Naive B cell (primary cell): ENCODE data around the gene GRM5. TPM values are rescaled to one million over a fixed set of nuclear protein-coding genes. Genes with fewer than 3 reads are reported as not detected.
"Not testable (repeated sequence)": the region's sequence is repeated elsewhere in the genome, so short reads cannot be mapped to it uniquely, and the experiment has no call there.

ENCODE experiments used
- ATAC-seq, 2 donors: fragments of 150-1000 bp; cut with Tn5 transposase; 2 replicates each; pipeline ENCODE4 v1.10.0; 2021; ENCODE audit warnings: low read depth in 2 of 2, mild to moderate bottlenecking in 2 of 2, moderate library complexity in 2 of 2
- DNase-seq: peaks from one replicate; pipeline ENCODE4 v3.0.0; 2022
- H3K27ac Mint-ChIP-seq, 6 donors: one replicate each; pipeline ENCODE4 v1.8.0; 2020 to 2022; ENCODE audit warnings: mild to moderate bottlenecking in 6 of 6, mixed read lengths in 6 of 6, moderate library complexity in 5 of 6, inconsistent platforms in 2 of 6
- H3K27me3 Mint-ChIP-seq, 3 donors: one replicate each; pipeline ENCODE4 v1.8.0; 2021 to 2022; ENCODE audit warnings: mixed read lengths in 3 of 3, mild to moderate bottlenecking in 1 of 3
- H3K36me3 Mint-ChIP-seq, 2 donors: one replicate each; pipeline ENCODE4 v1.8.0; 2020 to 2022; ENCODE audit warnings: mixed read lengths in 2 of 2, inconsistent platforms in 1 of 2, mild to moderate bottlenecking in 1 of 2
- H3K4me1 Mint-ChIP-seq, 3 donors: one replicate each; pipeline ENCODE4 v1.8.0; 2020 to 2022; ENCODE audit warnings: mixed read lengths in 3 of 3, inconsistent platforms in 1 of 3, mild to moderate bottlenecking in 1 of 3, moderate library complexity in 1 of 3
- H3K4me3 Mint-ChIP-seq, 8 donors: one replicate each; pipeline ENCODE4 v1.8.0; 2020 to 2022; ENCODE audit warnings: mild to moderate bottlenecking in 8 of 8, mixed read lengths in 8 of 8, moderate library complexity in 8 of 8, inconsistent platforms in 2 of 8
- H3K9me3 Mint-ChIP-seq, 7 donors: one replicate each; pipeline ENCODE4 v1.8.0; 2020 to 2022; ENCODE audit warnings: mixed read lengths in 7 of 7, mild to moderate bottlenecking in 5 of 7, inconsistent platforms in 2 of 7, moderate library complexity in 1 of 7
- polyA plus RNA-seq, 6 donors: library from polyadenylated mRNA; unstranded; fragments of 300-500 nt; fragmentation: Illumina TruSeq; gene quantifications; one replicate each; pipeline ENCODE4 v1.2.3, GENCODE V29; 2021; ENCODE audit warnings: low read depth in 6 of 6

GRM5 gene
- polyA plus RNA-seq, 6 donors from 2014 or later: not detected

- not testable (repeated sequence) for H3K36me3 Mint-ChIP-seq, H3K4me3 Mint-ChIP-seq, H3K4me1 Mint-ChIP-seq, DNase-seq, ATAC-seq, H3K27ac Mint-ChIP-seq, H3K27me3 Mint-ChIP-seq
- peaks cover 0 to 14% (median 1%) of the 10 kb centered on the region in 7 donors for H3K9me3 Mint-ChIP-seq
Measured at GRCh38 chr11:88947843-88948572, 117.8 kb downstream of the GRM5 start.

- H3K4me3 Mint-ChIP-seq, ATAC-seq, H3K4me1 Mint-ChIP-seq, H3K36me3 Mint-ChIP-seq, H3K27ac Mint-ChIP-seq, H3K27me3 Mint-ChIP-seq, H3K9me3 Mint-ChIP-seq, DNase-seq: not testable (repeated sequence)
Measured at GRCh38 chr11:88929665-88930064, 136.1 kb downstream of the GRM5 start.

GRCh38 chr11:88917065-88917464 lies 148.7 kb downstream of the GRM5 start:
- not testable (repeated sequence) for H3K4me3 Mint-ChIP-seq, H3K4me1 Mint-ChIP-seq, H3K27me3 Mint-ChIP-seq, ATAC-seq, DNase-seq, H3K36me3 Mint-ChIP-seq, H3K27ac Mint-ChIP-seq
- peaks cover 0 to 11% (median 3%) of the 10 kb centered on the region in 7 donors for H3K9me3 Mint-ChIP-seq

- DNase-seq (no peak), ATAC-seq (no peak)
- no peaks in the 10 kb centered on the region for H3K27me3 Mint-ChIP-seq
- no peak overlapping the region for H3K27ac Mint-ChIP-seq
- H3K9me3 Mint-ChIP-seq: peaks cover 0 to 11% (median 0%) of the 10 kb centered on the region in 7 donors
- H3K4me1 Mint-ChIP-seq: no peaks in the 10 kb centered on the region
- no peaks in the 10 kb centered on the region for H3K36me3 Mint-ChIP-seq
- no peak overlapping the region for H3K4me3 Mint-ChIP-seq
Measured at GRCh38 chr11:88909500-88909899, 156.3 kb downstream of the GRM5 start.

- ATAC-seq, H3K36me3 Mint-ChIP-seq, DNase-seq, H3K9me3 Mint-ChIP-seq, H3K27me3 Mint-ChIP-seq, H3K4me3 Mint-ChIP-seq, H3K4me1 Mint-ChIP-seq, H3K27ac Mint-ChIP-seq: not testable (repeated sequence)
Measured at GRCh38 chr11:88901436-88901835, 164.3 kb downstream of the GRM5 start.

- not testable (repeated sequence) for ATAC-seq, H3K4me3 Mint-ChIP-seq, DNase-seq
Measured at GRCh38 chr11:88888855-88889254, 176.9 kb downstream of the GRM5 start.

GRCh38 chr11:88886796-88887195 lies 179.0 kb downstream of the GRM5 start:
- no peaks in the 10 kb centered on the region for H3K27me3 Mint-ChIP-seq
- peaks cover 0 to 52% (median 19%) of the 10 kb centered on the region in 7 donors for H3K9me3 Mint-ChIP-seq
- DNase-seq: no peak
- ATAC-seq: no peak
- H3K4me1 Mint-ChIP-seq: no peaks in the 10 kb centered on the region
- H3K27ac Mint-ChIP-seq: peak overlapping the region in 1 of 6 donors; percentile 75
- no peak overlapping the region for H3K4me3 Mint-ChIP-seq
- no peaks in the 10 kb centered on the region for H3K36me3 Mint-ChIP-seq

More at GRCh38 chr11:88888855-88889254, 176.9 kb downstream of the GRM5 start:
- H3K27me3 Mint-ChIP-seq, H3K4me1 Mint-ChIP-seq, H3K36me3 Mint-ChIP-seq, H3K27ac Mint-ChIP-seq: not testable (repeated sequence)
- peaks cover 0 to 46% (median 17%) of the 10 kb centered on the region in 7 donors for H3K9me3 Mint-ChIP-seq

GRCh38 chr11:88882800-88883199 lies 183.0 kb downstream of the GRM5 start:
- not testable (repeated sequence) for H3K27ac Mint-ChIP-seq, DNase-seq, H3K27me3 Mint-ChIP-seq, H3K4me3 Mint-ChIP-seq, ATAC-seq, H3K4me1 Mint-ChIP-seq, H3K36me3 Mint-ChIP-seq
- peaks cover 0 to 43% (median 17%) of the 10 kb centered on the region in 7 donors for H3K9me3 Mint-ChIP-seq

GRCh38 chr11:88861618-88862017 lies 204.2 kb downstream of the GRM5 start:
- H3K27me3 Mint-ChIP-seq: no peaks in the 10 kb centered on the region
- H3K9me3 Mint-ChIP-seq: peaks cover 0 to 8% (median 1%) of the 10 kb centered on the region in 7 donors
- no peaks in the 10 kb centered on the region for H3K36me3 Mint-ChIP-seq
- H3K27ac Mint-ChIP-seq: no peak overlapping the region
- no peak for ATAC-seq
- no peak for DNase-seq
- H3K4me3 Mint-ChIP-seq: no peak overlapping the region
- no peaks in the 10 kb centered on the region for H3K4me1 Mint-ChIP-seq

- H3K9me3 Mint-ChIP-seq, H3K4me1 Mint-ChIP-seq, H3K27ac Mint-ChIP-seq, DNase-seq, ATAC-seq, H3K4me3 Mint-ChIP-seq, H3K36me3 Mint-ChIP-seq, H3K27me3 Mint-ChIP-seq: not testable (repeated sequence)
Measured at GRCh38 chr11:88860431-88860830, 205.4 kb downstream of the GRM5 start.

GRCh38 chr11:88853963-88854362 lies 211.8 kb downstream of the GRM5 start:
- DNase-seq, H3K27me3 Mint-ChIP-seq, H3K4me1 Mint-ChIP-seq, H3K9me3 Mint-ChIP-seq, H3K27ac Mint-ChIP-seq, H3K4me3 Mint-ChIP-seq, H3K36me3 Mint-ChIP-seq, ATAC-seq: not testable (repeated sequence)

GRCh38 chr11:88851547-88851946 lies 214.2 kb downstream of the GRM5 start:
- H3K27me3 Mint-ChIP-seq, H3K27ac Mint-ChIP-seq, H3K36me3 Mint-ChIP-seq, ATAC-seq, H3K4me3 Mint-ChIP-seq, DNase-seq, H3K4me1 Mint-ChIP-seq, H3K9me3 Mint-ChIP-seq: not testable (repeated sequence)

- ATAC-seq, H3K4me3 Mint-ChIP-seq, H3K36me3 Mint-ChIP-seq, H3K9me3 Mint-ChIP-seq, H3K27ac Mint-ChIP-seq, H3K4me1 Mint-ChIP-seq, DNase-seq, H3K27me3 Mint-ChIP-seq: not testable (repeated sequence)
Measured at GRCh38 chr11:88849773-88850172, 216.0 kb downstream of the GRM5 start.

- Mint-ChIP-seq H3K27me3 (no peaks in the 10 kb centered on the region), H3K9me3 (peaks cover 0 to 2% (median 0%) of the 10 kb centered on the region in 7 donors), H3K27ac (no peak overlapping the region), H3K36me3 (no peaks in the 10 kb centered on the region), H3K4me3 (no peak overlapping the region), H3K4me1 (no peaks in the 10 kb centered on the region)
- DNase-seq (no peak), ATAC-seq (no peak)
Measured at GRCh38 chr11:88849368-88849767, 216.4 kb downstream of the GRM5 start.
